HG03558 (cell line): ENCODE data around the gene MTCP1.

Source experiments
- ATAC-seq: cut with Tn5 transposase; IDR thresholded peaks from one replicate; pipeline ENCODE4 v1.9.1; 2021; ENCODE audit warnings: moderate number of reproducible peaks; ENCODE audit not compliant: unreplicated experiment; ENCODE audit errors: extremely low read depth

The MTCP1 gene

GRCh38 chrX:155070975-155071693, at the start of gene MTCP1, which contains the start of the genes BRCC3 and CMC4:
Gene MTCP1, minus strand, starts transcription at chrX:155071136. Its CDS starts 5,126 bp downstream, at chrX:155066010.
Gene BRCC3, plus strand, starts transcription at chrX:155071508. Its CDS starts 20 bp downstream, at chrX:155071528.
Gene CMC4, minus strand, starts transcription at chrX:155071136. Its CDS starts 7,113 bp downstream, at chrX:155064023.
- ATAC-seq = peak; percentile 88

GRCh38 chrX:155115174-155115819, 44.4 kb upstream of the MTCP1 start:
- ATAC-seq = no peak

GRCh38 chrX:155113097-155113496, 42.2 kb upstream of the MTCP1 start:
- ATAC-seq = no peak

DNA sequence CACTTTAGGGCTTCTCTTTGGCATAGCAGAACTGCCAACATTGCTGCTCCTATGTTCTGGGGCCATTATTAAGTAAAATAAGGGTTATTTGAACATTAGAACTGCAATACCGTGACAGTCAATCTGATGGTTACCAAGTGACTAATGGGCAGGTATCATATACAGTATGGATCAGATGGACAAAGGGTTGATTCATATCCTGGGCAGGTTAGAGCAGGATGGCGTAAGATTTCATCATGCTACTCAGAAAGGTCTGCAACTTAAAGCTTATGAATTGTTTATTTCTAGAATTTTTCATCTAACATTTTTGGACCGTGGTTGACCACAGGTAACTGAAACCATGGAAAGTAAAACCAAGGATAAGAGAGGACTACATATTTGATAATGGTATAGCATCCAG, 41.2 kb upstream of the MTCP1 start:
- ATAC-seq = no peak

- ATAC-seq = no peak
Observed at GRCh38 chrX:155108427-155108826, 37.5 kb upstream of the MTCP1 start.

GRCh38 chrX:155105919-155106318, 35.0 kb upstream of the MTCP1 start:
- ATAC-seq = no peak

GRCh38 chrX:155094468-155095061, 23.6 kb upstream of the MTCP1 start:
- ATAC-seq = no peak

GRCh38 chrX:155086961-155087735, 16.2 kb upstream of the MTCP1 start:
- no peak for ATAC-seq

- no peak for ATAC-seq
Observed at GRCh38 chrX:155086202-155086840, 15.4 kb upstream of the MTCP1 start.

DNA sequence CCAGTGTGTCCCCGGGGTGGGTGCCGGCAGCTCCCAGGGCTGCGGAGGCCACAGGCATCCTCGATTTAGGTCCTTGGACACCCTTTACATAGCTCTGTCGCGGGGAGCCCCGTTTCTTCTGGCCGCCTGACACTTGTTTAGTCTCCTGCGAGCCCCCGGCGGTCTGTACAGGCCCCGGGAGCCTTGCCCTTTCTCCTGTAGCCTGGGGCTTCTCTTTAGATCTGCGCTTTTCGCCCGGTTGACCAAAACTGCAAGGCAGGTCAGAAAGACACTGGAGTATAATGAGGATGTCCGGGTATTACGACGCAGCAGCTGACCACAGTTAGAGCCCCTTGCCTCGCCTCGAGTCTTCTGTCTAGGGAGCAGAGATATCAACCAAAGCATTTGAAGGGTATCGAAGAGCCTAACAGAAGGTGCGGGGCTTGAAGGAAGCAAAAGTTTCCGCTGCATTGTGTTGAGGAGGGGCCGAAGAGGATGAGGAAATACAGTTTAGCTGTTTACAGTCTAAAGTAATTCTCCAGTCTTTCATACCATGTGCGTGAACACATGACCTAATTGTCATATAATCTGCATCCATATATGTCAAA, 851 bp upstream of the MTCP1 start:
- no peak for ATAC-seq

DNA sequence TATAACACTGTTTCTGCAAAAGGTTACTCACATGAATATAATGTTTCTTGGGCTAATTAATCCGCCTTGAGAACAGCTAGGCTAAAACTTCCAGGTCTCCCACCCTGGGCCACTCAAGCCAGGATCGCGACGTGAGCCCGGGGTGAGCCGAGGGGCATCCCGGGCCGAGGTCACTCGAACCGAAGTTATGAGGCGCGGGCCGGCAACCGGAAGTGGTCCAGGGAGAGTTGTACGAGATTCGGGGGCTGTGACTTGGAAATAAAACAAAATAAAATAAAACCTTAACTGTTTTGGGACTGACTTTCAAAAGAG, 317 bp downstream of the MTCP1 start:
- no peak for ATAC-seq

DNA sequence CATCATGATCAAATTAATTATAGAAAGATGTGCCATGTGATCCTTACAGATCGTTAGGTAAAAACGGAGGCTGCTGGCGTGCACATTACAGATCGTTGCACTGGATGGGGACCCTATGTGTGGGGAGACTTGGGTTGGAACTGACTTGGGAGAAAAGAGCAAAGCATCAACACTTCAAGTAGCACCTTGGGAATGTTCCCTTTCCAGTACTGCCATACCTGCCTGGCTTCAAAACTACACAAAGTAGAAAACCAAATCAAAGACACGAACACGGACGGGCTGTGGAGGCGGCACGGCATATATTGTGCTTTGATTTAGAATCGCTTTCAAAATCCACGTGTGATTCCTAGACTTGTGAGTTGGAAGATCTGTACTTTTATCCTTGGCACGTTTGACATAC, 898 bp downstream of the MTCP1 start:
- no peak for ATAC-seq

DNA sequence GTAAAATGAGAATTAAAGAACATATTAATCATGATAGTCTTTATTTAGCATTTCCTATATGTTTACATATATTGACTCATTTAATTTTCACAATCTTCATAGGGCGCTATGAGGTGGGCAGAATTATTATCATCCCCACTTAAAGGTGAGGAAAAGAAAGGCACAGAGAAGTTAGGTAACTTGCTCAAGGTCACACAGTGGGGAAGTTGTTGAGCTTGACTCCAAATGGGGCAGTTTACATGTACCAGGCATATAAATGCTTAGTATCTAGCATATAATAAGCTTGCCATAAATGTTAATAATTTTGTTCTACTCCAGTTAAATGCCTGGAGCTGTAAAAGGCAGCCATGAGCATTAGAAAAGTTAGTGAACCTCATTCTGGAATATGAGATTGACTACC, 1.5 kb downstream of the MTCP1 start:
- ATAC-seq = no peak

GRCh38 chrX:155068165-155068564, 2.8 kb downstream of the MTCP1 start:
- ATAC-seq = no peak

DNA sequence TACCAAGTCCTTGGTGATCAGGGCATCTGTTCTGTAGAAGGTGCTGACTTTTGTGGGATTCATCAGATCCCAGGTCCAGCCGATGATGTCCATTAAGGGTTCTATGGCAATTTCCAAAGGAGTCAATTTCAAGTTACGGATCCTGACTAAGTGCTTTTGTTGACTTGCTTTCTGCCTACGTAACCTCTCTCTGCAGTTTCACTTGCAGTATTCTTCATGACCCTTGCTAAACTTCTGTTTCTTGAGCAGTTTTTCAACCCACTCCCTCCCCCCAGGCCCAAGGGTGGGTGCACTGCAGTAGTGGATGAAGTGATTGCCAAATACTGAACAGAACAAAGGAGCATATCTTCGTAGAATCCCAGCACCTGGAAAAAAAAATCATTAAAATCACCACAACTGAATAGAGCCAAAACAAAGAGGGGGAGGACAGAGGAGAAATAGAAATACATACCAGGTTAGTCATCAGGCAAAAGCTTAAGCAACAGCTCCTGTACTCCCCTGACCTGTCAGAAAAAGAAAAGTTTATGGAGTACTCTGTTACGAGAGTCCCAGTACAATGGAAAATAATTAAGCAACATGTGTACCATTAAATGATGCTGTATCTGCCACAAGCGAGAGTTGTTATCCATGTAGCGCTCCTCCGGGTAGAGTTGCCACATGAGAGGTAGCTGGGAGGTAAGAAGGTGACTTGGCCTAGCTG, 5.8 kb downstream of the MTCP1 start:
- ATAC-seq = no peak

DNA sequence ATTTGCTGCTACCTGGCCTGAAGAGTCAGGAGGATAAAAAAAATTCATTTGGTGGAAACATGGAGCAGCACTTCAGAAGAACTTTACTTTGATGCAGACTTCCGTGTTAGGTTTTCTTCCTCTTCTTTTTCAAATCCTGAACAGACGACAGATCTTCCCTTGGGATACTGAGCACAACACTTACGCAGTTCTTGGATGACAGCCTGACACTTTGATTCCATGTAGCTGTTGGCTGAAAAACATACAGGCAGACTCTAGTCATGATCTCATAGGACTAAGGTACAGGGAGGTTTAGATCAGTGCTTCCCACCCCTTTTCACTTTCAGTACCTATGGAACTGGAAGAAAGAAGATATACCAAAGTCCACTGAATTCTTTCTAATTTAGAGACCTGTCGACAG, 9.2 kb downstream of the MTCP1 start:
- no peak for ATAC-seq

- peak; percentile 48 for ATAC-seq
Observed at GRCh38 chrX:155056877-155057792, 13.8 kb downstream of the MTCP1 start.

DNA sequence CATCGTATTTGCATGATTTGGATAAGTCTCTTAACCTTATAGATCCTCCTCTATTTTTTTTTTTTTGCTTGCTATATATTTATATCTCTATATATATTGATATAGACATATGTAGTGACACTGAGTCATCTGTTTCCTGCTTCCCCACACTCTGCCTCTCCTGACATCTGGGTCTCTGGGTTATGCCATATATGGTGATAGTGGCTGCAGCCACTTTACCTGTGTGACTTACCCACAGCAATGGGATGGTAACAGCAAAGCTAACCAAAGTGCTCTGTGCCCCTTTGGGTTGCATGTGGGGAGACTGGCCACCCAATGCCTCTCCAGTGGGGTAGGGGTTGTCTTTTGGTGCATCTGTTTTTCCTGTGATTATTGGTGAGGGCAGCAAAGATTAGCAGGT, 14.5 kb downstream of the MTCP1 start:
- ATAC-seq = no peak
